ENCODE measurements around the gene TNNT2. TPM values are rescaled to one million over a fixed set of nuclear protein-coding genes. Genes with fewer than 3 reads are reported as not detected.

The TNNT2 gene
- polyA plus RNA-seq, 10 donors: 594 to 1,015 (median 855) TPM

GRCh38 chr1:201404722-201405483 is 27.4 kb upstream of the TNNT2 start:
- DNase-seq: no peak

- DNase-seq: no peak
These were observed 26.6 kb upstream of the TNNT2 start for GRCh38 chr1:201404055-201404454.

- DNase-seq: no peak
These were observed 25.9 kb upstream of the TNNT2 start for GRCh38 chr1:201403359-201403758.

- no peak for DNase-seq
These were observed 24.2 kb upstream of the TNNT2 start for GRCh38 chr1:201401700-201402099.

- no peak for DNase-seq
These were observed 23.4 kb upstream of the TNNT2 start for GRCh38 chr1:201400852-201401230.

GRCh38 chr1:201400212-201400851 is 22.9 kb upstream of the TNNT2 start:
- DNase-seq: no peak

- DNase-seq: peak in 1 of 3 donors; percentile 48
These were observed 22.1 kb upstream of the TNNT2 start for GRCh38 chr1:201399352-201400126.

GRCh38 chr1:201399018-201399351 is 21.5 kb upstream of the TNNT2 start, which contains the start of gene LAD1:
Gene LAD1 (minus strand): TSS chr1:201399324. CDS start chr1:201399306, 18 bp downstream.
- DNase-seq: no peak

GRCh38 chr1:201397675-201398074 is 20.2 kb upstream of the TNNT2 start:
- no peak for DNase-seq

GRCh38 chr1:201396861-201397464 is 19.5 kb upstream of the TNNT2 start:
- DNase-seq: no peak

- DNase-seq: peak in 2 of 3 donors; percentile 45 to 55
These were observed 18.5 kb upstream of the TNNT2 start for GRCh38 chr1:201395936-201396335.

- DNase-seq: no peak
These were observed 17.1 kb upstream of the TNNT2 start for GRCh38 chr1:201394591-201394990.

GRCh38 chr1:201393076-201393475 is 15.6 kb upstream of the TNNT2 start:
- DNase-seq: no peak

- DNase-seq: no peak
These were observed 14.4 kb upstream of the TNNT2 start for GRCh38 chr1:201391651-201392511.

GRCh38 chr1:201391225-201391624 is 13.7 kb upstream of the TNNT2 start:
- DNase-seq: no peak

- no peak for DNase-seq
These were observed 11.6 kb upstream of the TNNT2 start for GRCh38 chr1:201389051-201389450.

GRCh38 chr1:201386208-201386607 is 8.7 kb upstream of the TNNT2 start:
- DNase-seq: no peak

GRCh38 chr1:201385299-201385891 is 7.9 kb upstream of the TNNT2 start:
- no peak for DNase-seq

GRCh38 chr1:201384406-201384782 is 6.9 kb upstream of the TNNT2 start:
- no peak for DNase-seq

- DNase-seq: peak; percentile 68 to 92 (median 84)
These were observed 6.3 kb upstream of the TNNT2 start for GRCh38 chr1:201383647-201384405.
